Measurements from ENCODE around the gene PANX1.
"Not testable (repeated sequence)": the region's sequence is repeated elsewhere in the genome, so short reads cannot be mapped to it uniquely, and the experiment has no call there.

Gene PANX1

DNA sequence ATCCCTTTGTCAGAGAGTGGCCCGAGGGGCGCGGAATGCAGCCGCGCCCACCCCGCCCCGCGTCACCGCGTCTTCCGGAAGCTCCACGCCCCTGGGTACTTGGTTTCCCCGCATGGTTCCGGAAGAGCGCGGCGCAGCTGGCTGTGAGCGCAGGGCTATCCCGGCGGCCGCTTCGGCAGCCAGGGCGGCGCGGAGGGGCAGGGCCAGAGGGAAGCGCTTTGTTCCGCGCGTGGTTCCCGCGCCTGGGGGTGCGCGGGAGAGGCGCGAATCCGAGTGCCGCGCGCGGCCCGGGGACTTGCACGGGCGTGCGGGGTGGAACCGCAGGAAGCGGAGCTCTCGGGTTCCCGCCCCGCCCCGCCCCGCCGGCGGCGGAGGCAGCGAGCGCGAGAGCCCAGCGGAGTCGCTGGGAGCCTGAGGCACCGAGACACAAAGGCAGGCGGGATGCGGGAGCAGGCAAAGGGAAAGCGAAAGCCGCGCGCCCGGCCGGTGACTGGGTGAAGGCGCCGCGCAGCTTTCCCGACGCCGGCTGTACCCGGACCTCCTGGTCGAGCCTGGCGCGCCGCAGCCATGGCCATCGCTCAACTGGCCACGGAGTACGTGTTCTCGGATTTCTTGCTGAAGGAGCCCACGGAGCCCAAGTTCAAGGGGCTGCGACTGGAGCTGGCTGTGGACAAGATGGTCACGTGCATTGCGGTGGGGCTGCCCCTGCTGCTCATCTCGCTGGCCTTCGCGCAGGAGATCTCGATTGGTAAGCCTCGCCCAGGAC lies at the start of gene PANX1:
TSS of gene PANX1 (plus strand) at position 96 of the 766 bp plus-strand sequence. CDS start at position 568, 472 bp downstream.
- no peak for DNase-seq (ENCODE audit: low read depth)

- DNase-seq (ENCODE audit: low read depth): no peak
Observed at GRCh38 chr11:94084164-94084563, 44.5 kb upstream of the PANX1 start.

DNA sequence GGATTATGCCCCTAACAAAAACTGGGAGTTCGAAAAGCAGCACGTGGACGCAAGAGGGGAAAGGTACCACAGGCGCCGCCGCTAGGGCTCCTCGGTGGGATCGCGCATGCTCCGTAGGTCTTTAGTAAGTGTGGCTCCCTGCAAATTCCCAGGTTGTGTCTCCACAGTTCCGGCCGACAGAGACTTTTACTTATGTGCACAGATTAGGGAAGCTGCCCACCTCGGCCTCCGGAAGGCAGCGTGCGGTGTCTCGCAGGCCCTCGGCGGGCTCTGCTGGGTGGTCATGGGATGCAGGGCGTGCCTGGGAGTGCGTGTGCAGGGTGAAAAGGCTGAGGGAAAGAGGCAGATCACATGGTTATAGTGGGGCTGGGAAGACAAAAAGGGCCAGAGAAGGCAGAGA lies 39.7 kb upstream of the PANX1 start:
- DNase-seq (ENCODE audit: low read depth): no peak

GRCh38 chr11:94089341-94089740 lies 39.3 kb upstream of the PANX1 start:
- DNase-seq (ENCODE audit: low read depth): no peak

DNA sequence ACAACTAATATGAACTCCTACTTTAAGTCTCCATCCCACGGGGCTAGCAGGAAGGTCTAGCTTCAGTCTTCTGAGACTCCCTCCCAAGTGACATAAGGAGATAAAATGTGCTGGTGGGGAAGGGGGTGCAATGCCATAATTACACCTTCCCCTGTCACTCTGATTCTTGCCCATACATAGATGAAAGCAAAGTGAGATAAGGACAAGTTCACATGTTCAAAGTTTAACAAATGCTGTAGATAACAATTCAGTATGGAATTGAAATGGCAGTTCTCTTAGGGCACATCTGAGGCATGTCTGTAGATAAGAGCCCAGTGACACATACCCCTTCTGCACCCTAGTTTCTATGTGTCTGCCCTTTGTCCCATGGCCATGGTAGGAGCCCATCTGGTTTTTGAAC lies 38.2 kb upstream of the PANX1 start:
- no peak for DNase-seq (ENCODE audit: low read depth)

DNA sequence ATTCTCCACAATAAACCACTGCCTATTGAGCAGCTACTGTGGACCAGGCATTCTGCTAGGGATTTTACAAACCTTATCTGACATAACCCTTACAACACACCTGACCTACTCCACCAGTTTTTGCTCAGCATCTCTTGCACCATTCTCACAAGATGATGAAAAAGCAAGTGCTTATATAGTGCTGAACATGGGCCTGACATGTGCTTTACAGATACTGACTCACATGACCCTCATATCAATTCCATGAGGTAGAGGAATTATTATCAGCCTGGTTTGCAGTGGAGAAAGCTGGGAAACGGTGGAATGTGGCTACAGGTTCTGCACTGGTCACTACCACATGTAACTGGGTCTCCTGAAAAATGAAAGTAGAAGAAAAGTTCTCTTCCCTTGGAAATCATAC lies 37.5 kb upstream of the PANX1 start:
- no peak for DNase-seq (ENCODE audit: low read depth)

DNA sequence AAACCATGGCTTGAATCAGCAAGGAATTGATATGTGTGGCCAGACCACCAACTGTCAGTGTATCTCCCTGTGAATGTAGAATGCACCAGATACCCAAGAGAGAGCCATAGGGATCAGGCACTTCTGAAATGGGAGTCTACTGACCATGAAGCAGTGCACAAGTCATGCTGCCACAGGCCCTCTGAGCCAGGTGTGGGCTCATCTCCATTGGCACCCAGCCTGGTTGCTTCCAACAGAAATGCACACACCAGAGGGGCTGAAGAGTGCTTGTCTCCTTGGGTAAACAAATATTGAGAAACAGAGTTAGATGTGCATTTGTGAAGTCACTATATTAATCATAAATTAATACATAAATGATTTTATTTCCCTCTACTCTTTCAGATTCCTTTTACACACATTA lies 28.4 kb upstream of the PANX1 start:
- DNase-seq (ENCODE audit: low read depth): no peak

DNA sequence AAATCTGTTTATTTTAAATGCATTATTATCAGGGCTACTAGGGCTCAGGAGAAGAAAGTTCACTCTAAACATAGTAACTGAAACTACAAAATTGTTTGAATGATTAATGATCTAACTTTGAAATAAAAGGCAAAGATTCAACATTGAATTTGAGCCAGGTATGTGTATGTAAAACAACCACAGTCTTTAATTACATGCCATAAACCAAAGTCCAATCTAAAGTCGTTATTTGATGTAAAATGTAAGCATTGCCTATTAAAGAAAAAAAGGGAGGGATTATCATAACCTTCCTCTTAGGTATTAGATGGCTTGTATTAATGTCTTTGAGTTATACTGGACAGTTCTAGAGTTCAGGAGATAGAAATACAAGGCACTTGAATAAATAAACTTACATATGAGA lies 25.2 kb upstream of the PANX1 start:
- DNase-seq (ENCODE audit: low read depth): no peak

GRCh38 chr11:94104734-94105133 lies 23.9 kb upstream of the PANX1 start:
- DNase-seq (ENCODE audit: low read depth): no peak

GRCh38 chr11:94106716-94107115 lies 21.9 kb upstream of the PANX1 start:
- no peak for DNase-seq (ENCODE audit: low read depth)

- DNase-seq (ENCODE audit: low read depth): no peak
Observed at GRCh38 chr11:94107363-94107762, 21.3 kb upstream of the PANX1 start.

DNA sequence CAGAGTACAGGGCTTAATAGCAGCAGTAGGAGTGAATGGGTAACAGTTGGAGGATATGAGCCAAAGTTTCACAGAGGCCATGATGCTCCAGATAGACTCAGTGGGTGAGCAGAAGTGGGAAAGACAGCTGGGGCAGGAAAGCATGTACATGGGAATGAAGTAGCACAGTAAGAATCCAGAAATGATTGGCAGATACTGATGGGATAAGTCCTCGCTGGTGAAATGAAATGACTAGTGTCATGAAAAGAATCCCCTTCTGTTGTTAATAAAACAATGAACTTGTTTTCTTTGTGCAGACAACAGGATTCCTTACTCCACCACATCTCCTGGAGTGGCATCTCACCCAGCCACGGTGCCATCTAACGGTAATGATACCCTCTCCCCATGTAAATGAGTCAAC lies 17.4 kb upstream of the PANX1 start:
- DNase-seq (ENCODE audit: low read depth): no peak

DNA sequence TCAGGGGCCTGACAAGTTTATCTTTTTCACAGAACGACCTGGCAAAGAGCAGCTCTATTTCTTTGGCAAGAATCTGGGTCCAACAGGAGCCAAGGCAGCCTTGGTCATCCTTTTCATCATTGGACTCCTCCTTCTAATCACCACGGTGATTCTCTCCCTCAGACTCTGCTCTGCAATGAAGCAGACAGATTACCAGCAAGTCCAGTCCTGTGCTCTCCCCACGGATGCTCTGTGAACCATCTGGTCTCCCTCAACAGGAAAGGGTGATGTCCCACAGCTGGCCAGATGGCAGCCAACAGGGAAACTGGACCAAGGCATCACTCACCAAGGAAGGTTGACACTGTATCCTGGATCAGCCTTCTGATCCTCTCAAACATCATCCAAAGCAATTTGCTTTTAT lies 17.0 kb upstream of the PANX1 start:
- no peak for DNase-seq (ENCODE audit: low read depth)

DNA sequence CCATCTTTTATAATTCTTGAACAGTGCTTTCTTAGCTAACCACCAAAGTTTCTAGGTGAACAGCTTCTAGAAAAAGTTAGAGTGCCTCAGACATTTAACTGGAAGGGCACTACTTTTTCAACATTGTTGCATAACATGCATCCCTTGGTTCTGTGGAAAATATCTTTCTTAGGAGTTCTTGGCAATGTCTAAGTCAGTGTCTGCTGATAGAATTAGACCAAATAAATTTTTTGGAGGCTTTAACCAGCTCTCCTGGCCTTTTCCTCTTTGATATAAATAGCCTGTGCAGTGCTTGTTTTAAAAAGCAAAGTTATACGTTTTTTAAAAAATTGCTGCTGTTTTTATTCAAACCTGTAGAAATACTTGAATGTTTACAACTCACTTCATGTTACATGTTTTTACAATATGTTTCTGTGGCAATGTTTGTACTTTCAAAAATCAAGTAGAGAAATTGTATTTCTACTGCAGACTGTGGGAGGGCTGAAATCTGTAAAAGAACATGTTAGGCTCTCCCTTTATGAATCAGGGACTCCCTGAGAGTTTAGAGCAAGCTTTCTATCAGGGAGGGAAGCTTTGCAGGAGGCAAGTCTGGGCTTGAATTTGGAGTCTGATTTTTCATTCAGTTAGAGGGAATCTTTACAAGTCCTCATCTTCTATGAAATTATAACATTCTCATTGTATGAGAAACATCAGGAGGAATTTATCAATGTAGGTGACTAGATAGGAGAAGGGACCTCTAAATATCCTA lies 16.3 kb upstream of the PANX1 start:
- DNase-seq (ENCODE audit: low read depth): no peak

DNA sequence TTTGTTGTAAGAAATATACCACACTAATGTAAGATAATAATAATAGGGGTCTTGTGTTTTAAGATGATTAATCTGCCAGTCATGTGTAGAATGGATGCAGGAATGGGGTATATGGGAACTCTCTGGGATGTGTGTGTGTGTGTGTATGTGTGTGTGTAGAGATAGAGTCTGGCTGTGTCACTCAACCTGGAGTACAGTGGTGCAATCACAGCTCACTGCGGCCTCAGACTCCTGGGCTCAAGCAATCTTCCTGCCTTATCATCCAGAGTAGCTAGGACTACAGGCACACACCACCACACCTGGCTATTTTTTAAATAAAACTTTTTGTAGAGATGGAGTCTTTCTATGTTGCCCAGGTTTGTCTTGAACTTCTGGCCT lies 11.5 kb upstream of the PANX1 start:
- no peak for DNase-seq (ENCODE audit: low read depth)

- DNase-seq (ENCODE audit: low read depth): no peak
Observed at GRCh38 chr11:94117871-94118270, 10.8 kb upstream of the PANX1 start.

DNA sequence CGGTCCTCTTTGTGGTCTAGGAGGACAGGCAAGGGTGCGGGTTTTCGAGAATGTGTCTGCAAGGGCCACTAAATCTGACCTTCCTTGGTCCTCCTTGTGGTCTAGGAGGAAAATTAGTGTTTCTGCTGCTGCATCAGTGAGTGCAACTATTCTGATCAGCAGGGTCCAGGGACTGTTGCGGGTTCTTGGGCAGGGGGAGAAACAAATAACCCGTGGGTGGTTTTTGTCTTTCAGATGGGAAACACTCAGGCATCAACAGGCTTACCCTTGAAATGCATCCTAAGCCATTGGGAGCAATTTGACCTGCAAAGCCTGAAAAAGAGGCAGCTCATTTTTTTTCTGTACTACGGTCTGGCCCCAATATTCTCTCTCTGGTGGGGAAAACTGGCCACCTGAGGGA lies 9.0 kb upstream of the PANX1 start:
- not testable (repeated sequence) for DNase-seq (ENCODE audit: low read depth)

- DNase-seq (ENCODE audit: low read depth): not testable (repeated sequence)
Observed at GRCh38 chr11:94120516-94120915, 8.1 kb upstream of the PANX1 start.

DNA sequence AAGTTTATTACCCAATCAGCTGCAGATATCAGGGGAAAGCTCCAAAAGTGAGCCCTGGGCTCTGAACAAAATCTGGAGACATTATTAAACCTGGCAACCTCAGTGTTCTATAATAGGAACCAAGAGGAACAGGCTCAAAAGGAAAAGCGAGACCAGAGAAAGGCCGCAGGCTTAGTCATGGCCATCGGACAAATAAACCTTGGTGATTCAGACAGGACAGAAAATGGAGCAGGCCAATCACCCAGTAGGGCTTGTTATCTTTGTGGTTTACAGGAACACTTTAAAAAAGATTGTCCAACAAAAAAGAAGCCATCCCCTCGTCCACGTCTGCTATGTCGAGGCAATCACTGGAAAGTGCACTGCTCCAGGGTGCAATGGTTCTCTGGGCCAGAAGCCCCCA lies 7.7 kb upstream of the PANX1 start:
- no peak for DNase-seq (ENCODE audit: low read depth)

- DNase-seq (ENCODE audit: low read depth): no peak
Observed at GRCh38 chr11:94125407-94126115, 3.1 kb upstream of the PANX1 start.

- DNase-seq (ENCODE audit: low read depth): no peak
Observed at GRCh38 chr11:94127638-94128037, 1.0 kb upstream of the PANX1 start.

DNA sequence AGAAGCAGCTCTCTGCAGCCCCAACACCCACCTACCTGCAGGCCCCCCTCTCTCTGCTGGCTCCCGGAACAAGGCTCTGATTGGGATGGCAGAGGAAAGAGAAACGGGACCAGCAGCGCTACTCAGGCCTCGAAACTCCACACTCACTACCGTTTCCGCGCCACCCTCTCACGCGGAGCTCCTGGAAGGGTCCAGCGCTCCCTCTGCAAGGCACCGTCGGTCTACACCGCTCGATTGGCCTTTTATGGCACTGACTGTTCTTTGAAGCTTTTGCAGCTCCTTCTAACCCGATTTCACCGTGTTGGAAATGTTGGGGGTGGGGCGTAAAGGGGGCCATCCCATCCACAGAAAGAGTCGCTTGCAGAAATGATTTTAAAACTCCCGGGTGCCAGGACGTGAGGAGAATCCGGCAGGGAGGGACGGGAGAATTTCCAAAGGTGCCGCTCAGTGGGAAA lies 323 bp upstream of the PANX1 start:
- no peak for DNase-seq (ENCODE audit: low read depth)
